Measurements from ENCODE around the gene DDHD1.

- TF ChIP-seq CTCF (conservative IDR thresholded peaks at IDR 0.05) (no peak), ZFX (IDR thresholded peaks at IDR 0.05) (no peak)
These were observed 110.6 kb downstream of the DDHD1 start for GRCh38 chr14:53042480-53042879.
